K562 (cell line): ENCODE results near the gene TXLNA. TPM values are rescaled to one million over a fixed set of nuclear protein-coding genes. Genes with fewer than 3 reads are reported as not detected.

ENCODE experiments used
- ATF4 ChIP-seq: fragments of 450-650 bp; formaldehyde crosslinking; IDR thresholded peaks from 2 replicates; pipeline ENCODE4 v1.4.0; 2022; ENCODE audit warnings: mild to moderate bottlenecking, moderate library complexity
- CC2D1A ChIP-seq: fragments of 450-650 bp; IDR thresholded peaks from 2 replicates; pipeline ENCODE4 v1.6.1; 2017; ENCODE audit warnings: mild to moderate bottlenecking
- FOXA3 ChIP-seq, 2 experiments: fragments of 450-650 bp in 1 of 2; sonication (generic) in 1 of 2; formaldehyde crosslinking; IDR thresholded peaks in 1 of 2; conservative IDR thresholded peaks in 1 of 2; 2 replicates each; pipeline versions ENCODE4 v1.4.0 to v1.8.0; 2020 to 2022; ENCODE audit warnings: mild to moderate bottlenecking in 2 of 2, missing genetic modification reagents in 1 of 2
- FOXK1 ChIP-seq: sonication (generic); formaldehyde crosslinking; IDR thresholded peaks from 2 replicates; pipeline ENCODE4 v1.8.0; 2022; ENCODE audit warnings: missing genetic modification reagents, mild to moderate bottlenecking, borderline replicate concordance
- GTF2A2 ChIP-seq: IDR thresholded peaks from 2 replicates; pipeline ENCODE4 v1.6.1; 2016; ENCODE audit warnings: mild to moderate bottlenecking, missing genetic modification characterization, missing compliant biosample characterization
- HNRNPLL ChIP-seq: fragments of 200-400 bp; formaldehyde crosslinking; IDR thresholded peaks from 2 replicates; pipeline ENCODE4 v1.6.1; 2017; ENCODE audit warnings: low read length, low read depth, mild to moderate bottlenecking; ENCODE audit not compliant: poor library complexity, severe bottlenecking
- MBD2 ChIP-seq: sonication (generic); IDR thresholded peaks from 2 replicates; pipeline ENCODE4 v1.6.1; 2016; ENCODE audit warnings: low read depth, borderline replicate concordance
- MNT ChIP-seq, 2 experiments: fragments of 450-650 bp; conservative IDR thresholded peaks; 2 replicates each; pipeline ENCODE4 v1.6.1; 2017; ENCODE audit warnings: mild to moderate bottlenecking in 2 of 2, moderate library complexity in 2 of 2
- PHTF2 ChIP-seq: fragments of 250-450 bp; sonication (Bioruptor Pico); IDR thresholded peaks from 2 replicates; pipeline ENCODE4 v1.5.0; 2021; ENCODE audit warnings: mild to moderate bottlenecking
- POLR2A ChIP-seq: fragments of 450-650 bp; conservative IDR thresholded peaks from 2 replicates; pipeline ENCODE4 v1.6.1; 2016
- PRDM10 ChIP-seq: fragments of 450-650 bp; IDR thresholded peaks from 2 replicates; pipeline ENCODE4 v1.6.1; 2018; ENCODE audit not compliant: partially characterized antibody
- PTBP1 ChIP-seq: fragments of 200-400 bp; formaldehyde crosslinking; IDR thresholded peaks from 2 replicates; pipeline ENCODE4 v1.6.1; 2017; ENCODE audit warnings: low read depth, low read length
- RUNX1 ChIP-seq: sonication (generic); IDR thresholded peaks from 2 replicates; pipeline ENCODE4 v1.6.1; 2016; ENCODE audit warnings: antibody characterized with exemption, low read depth
- TRIM28 ChIP-seq: fragments of 450-650 bp; IDR thresholded peaks from 2 replicates; pipeline ENCODE4 v1.6.1; 2017
- ZBTB11 ChIP-seq, 3 experiments: fragments of 200-800 bp in 1 of 3; fragments of 250-450 bp in 1 of 3; fragments of 450-650 bp in 1 of 3; sonication (Bioruptor Pico) in 1 of 3; sonication (Bioruptor generic) in 1 of 3; formaldehyde crosslinking in 1 of 3; IDR thresholded peaks; 2 replicates each; pipeline versions ENCODE4 v1.6.1 to v1.8.0; 2016 to 2022; ENCODE audit warnings: mild to moderate bottlenecking in 2 of 3, missing genetic modification characterization in 2 of 3, missing compliant biosample characterization in 1 of 3, moderate library complexity in 1 of 3
- ZBTB17 ChIP-seq: fragments of 450-650 bp; formaldehyde crosslinking; IDR thresholded peaks from 2 replicates; pipeline ENCODE4 v1.4.0; 2020; ENCODE audit warnings: mild to moderate bottlenecking
- ZNF316 ChIP-seq: fragments of 450-650 bp; IDR thresholded peaks from 2 replicates; pipeline ENCODE4 v1.6.1; 2016
- ZNF583 ChIP-seq: fragments of 250-450 bp; sonication (Bioruptor Pico); IDR thresholded peaks from 2 replicates; pipeline ENCODE4 v1.4.0; 2020
- polyA plus RNA-seq, 8 experiments: library from polyadenylated mRNA; depleted of rRNA in 4 of 8; stranded (reverse) in 5 of 8; unstranded in 3 of 8; fragments of >200 nt; fragmentation: Nextera tagmentation in 2 of 8; fragmentation: Illumina TruSeq in 1 of 8; extraction: Ambion mirVana in 2 of 8; extraction: Trizol in 1 of 8; gene quantifications; 2 replicates each; pipeline versions ENCODE4 v1.2.1 to v1.2.3, GENCODE V29; 2011 to 2014; ENCODE audit warnings: inconsistent platforms in 1 of 8, missing spikeins in 1 of 8
- total RNA-seq, 7 experiments: library from RNA; depleted of rRNA in 6 of 7; stranded (reverse); fragments of >200 nt in 6 of 7; fragmentation: Illumina TruSeq in 2 of 7; extraction: Trizol in 2 of 7; gene quantifications; 2 replicates each; pipeline versions ENCODE4 v1.2.1 to v1.2.3, GENCODE V29; 2011 to 2021; ENCODE audit warnings: low replicate concordance in 1 of 7

TXLNA gene
- total and polyA plus RNA-seq, 9 of the 15 experiments (the other 6 are each of a cell fraction or from before 2014, with no cell fraction given) = 9.2 to 54.5 (median 39.3) TPM

DNA sequence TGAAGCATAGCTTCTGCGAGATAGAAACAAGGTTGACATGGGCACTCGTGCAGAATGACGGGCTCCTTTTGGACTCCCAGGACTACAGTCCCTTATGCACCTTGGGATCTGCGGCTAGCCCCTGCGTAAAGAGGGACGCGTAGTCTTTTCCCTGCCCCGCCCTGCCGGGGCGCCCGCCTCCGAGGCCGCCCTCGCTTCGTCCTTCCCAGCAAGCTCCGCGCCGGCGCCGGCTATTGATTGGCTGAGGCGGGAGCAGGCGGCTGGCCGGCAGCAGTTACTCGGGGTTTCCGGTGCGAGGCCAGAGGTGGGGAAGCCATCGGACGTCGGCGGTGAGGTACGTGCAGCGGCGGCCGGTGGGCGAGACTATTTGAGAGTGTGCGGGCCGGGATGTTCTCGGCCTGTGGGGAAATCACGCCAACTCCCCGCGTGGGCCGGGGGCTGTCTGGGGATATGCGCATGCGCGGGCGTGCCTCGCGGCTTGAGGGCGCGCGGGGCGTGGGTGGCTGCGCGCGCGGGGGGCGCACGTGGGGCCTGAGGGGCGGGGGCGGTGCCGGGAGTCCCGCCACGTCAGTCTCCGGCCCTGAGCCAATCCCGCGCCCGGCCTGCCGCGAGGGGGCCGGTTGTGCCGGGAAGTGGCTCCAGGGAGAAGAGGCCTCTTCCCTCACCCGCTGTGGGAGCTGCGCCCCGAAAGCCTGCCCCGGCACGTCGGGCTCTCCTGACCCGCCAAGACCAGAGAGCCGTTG is at the start of gene TXLNA (continued):
- TF ChIP-seq ZNF316 (no peak), MNT (conservative IDR thresholded peaks at IDR 0.05) (peak; percentile 95 to 98), ZBTB17 (CRISPR knock-in tag) (peak; percentile 65; the same call in 1 of the 2 replicates), TRIM28 (no peak), POLR2A (peak; percentile 96), PTBP1 (no peak), GTF2A2 (tag) (no peak), PRDM10 (peak; percentile 90), ZBTB11 (CRISPR knock-in tag; IDR thresholded peaks at IDR 0.05) (peak in 2 of 3 experiments; percentile 44 to 94; a peak in 3 of 6 replicates), CC2D1A (no peak), RUNX1 (0 out of 2 replicates have a peak, but pooled peaks have one; percentile 10), ZNF583 (0 out of 2 replicates have a peak, but pooled peaks have one; percentile 44), PHTF2 (CRISPR knock-in tag) (0 out of 2 replicates have a peak, but pooled peaks have one; percentile 56), ATF4 (CRISPR knock-in tag) (peak; percentile 25; the same call in 1 of the 2 replicates), HNRNPLL (no peak), MBD2 (peak; percentile 74; the same call in 1 of the 2 replicates), FOXA3 (CRISPR knock-in tag; conservative IDR thresholded peaks at IDR 0.05 in 1 of 2, IDR thresholded peaks at IDR 0.05 in 1 of 2) (no peak; a peak in 1 of 4 replicates), FOXK1 (CRISPR knock-in tag) (peak; percentile 77; the same call in 1 of the 2 replicates)
